Spleen (tissue), 7 donors: ENCODE results near the gene TRIM66.

Source experiments
- CTCF ChIP-seq, 11 experiments: fragments of 200-600 bp in 7 of 11; fragments of 450-650 bp in 4 of 11; sonication (generic) in 4 of 11; IDR thresholded peaks in 8 of 11; conservative IDR thresholded peaks in 3 of 11; 1 replicate in 7 of 11; 2 replicates in 4 of 11; pipeline versions ENCODE4 v1.4.0 to v1.8.0; 2016 to 2021; ENCODE audit warnings: antibody characterized with exemption in 11 of 11, inconsistent platforms in 4 of 11, mild to moderate bottlenecking in 1 of 11
- POLR2A ChIP-seq, 3 donors: fragments of 450-650 bp; IDR thresholded peaks; one replicate each; pipeline ENCODE4 v1.5.1; 2017; ENCODE audit warnings: antibody characterized with exemption in 3 of 3, mild to moderate bottlenecking in 1 of 3
- donor health status: DM: no; HTN: no; CAD: no; lungs with moderate emphysema.
- donor health status: DM: no; HTN: no; CAD: no.
- donor health status: DM: no; HTN: no; CAD: no.

- TF ChIP-seq CTCF (IDR thresholded peaks at IDR 0.05 in 8 of 11, conservative IDR thresholded peaks at IDR 0.05 in 3 of 11) (no peak), POLR2A (IDR thresholded peaks at IDR 0.05) (no peak)
Measured at GRCh38 chr11:8642196-8642841, 40.1 kb downstream of the TRIM66 start.
